GM12878 (cell line): ENCODE data around the gene ANKRD44.

ENCODE experiments used
- CHD2 ChIP-seq: IDR thresholded peaks from 2 replicates; pipeline ENCODE4 v1.6.1; 2011; ENCODE audit warnings: low read depth, low read length, improper control_type of control experiment, borderline replicate concordance
- GATAD2B ChIP-seq: fragments of 450-650 bp; conservative IDR thresholded peaks from 2 replicates; pipeline ENCODE4 v1.6.1; 2017; ENCODE audit warnings: low read depth, mild to moderate bottlenecking, moderate library complexity
- MXI1 ChIP-seq: fragments of 150-350 bp; IDR thresholded peaks from 2 replicates; pipeline ENCODE4 v1.6.1; 2011; ENCODE audit warnings: low read depth, mild to moderate bottlenecking, inconsistent platforms, low read length, improper control_type of control experiment
- SP1 ChIP-seq: IDR thresholded peaks from one replicate; pipeline ENCODE4 v1.6.1; 2011; ENCODE audit warnings: low read depth, low read length
- YY1 ChIP-seq: IDR thresholded peaks from 2 replicates; pipeline ENCODE4 v1.6.1; 2011; ENCODE audit warnings: low read depth, mild to moderate bottlenecking, low read length
- TF ChIP-seq, protein P1 (sequence below): fragments of 450-650 bp; IDR thresholded peaks from 2 replicates; pipeline ENCODE4 v1.6.1; 2016; ENCODE audit warnings: mild to moderate bottlenecking, moderate library complexity, borderline replicate concordance

DNA sequence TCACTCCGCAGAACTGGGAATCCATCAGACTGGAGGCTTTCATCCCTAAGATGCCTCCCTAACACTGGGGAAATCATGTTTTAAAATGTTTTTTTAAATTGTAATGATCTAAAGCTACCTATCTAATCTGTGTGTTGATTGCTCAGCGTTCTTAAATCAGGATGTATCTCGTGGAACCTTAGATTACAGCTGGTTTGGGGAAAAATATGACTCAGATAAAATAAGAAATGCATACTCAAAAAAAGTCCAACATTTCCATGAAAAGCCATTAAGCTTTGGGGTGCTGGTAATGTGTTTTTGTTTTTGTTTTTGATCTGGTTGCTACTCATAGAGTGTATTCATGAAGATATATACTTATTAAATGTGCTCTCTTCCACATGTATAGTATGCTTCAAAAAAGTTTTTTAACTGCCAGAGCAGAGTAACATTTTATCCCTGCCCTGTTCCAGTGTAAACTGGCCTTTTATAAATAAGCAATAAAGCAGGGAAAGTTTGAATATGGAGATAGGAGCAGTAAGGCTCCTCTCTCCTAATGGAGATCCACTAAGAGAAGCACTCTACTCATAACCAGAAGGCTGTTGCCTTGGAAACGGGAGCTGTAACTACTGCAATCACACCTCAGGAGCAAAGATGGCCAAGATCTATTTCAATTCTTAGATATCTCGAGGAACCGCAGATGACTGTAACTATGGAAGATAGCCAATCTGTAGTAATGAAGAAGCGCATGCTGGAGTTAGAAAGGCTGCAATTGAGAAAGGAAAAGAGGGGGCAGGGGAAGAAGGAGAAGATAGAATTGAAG, 41.6 kb downstream of the ANKRD44 start:
- TF ChIP-seq, protein P1, sequence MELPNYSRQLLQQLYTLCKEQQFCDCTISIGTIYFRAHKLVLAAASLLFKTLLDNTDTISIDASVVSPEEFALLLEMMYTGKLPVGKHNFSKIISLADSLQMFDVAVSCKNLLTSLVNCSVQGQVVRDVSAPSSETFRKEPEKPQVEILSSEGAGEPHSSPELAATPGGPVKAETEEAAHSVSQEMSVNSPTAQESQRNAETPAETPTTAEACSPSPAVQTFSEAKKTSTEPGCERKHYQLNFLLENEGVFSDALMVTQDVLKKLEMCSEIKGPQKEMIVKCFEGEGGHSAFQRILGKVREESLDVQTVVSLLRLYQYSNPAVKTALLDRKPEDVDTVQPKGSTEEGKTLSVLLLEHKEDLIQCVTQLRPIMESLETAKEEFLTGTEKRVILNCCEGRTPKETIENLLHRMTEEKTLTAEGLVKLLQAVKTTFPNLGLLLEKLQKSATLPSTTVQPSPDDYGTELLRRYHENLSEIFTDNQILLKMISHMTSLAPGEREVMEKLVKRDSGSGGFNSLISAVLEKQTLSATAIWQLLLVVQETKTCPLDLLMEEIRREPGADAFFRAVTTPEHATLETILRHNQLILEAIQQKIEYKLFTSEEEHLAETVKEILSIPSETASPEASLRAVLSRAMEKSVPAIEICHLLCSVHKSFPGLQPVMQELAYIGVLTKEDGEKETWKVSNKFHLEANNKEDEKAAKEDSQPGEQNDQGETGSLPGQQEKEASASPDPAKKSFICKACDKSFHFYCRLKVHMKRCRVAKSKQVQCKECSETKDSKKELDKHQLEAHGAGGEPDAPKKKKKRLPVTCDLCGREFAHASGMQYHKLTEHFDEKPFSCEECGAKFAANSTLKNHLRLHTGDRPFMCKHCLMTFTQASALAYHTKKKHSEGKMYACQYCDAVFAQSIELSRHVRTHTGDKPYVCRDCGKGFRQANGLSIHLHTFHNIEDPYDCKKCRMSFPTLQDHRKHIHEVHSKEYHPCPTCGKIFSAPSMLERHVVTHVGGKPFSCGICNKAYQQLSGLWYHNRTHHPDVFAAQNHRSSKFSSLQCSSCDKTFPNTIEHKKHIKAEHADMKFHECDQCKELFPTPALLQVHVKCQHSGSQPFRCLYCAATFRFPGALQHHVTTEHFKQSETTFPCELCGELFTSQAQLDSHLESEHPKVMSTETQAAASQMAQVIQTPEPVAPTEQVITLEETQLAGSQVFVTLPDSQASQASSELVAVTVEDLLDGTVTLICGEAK: no peak
- TF ChIP-seq CHD2: no peak
- TF ChIP-seq MXI1: no peak
- TF ChIP-seq SP1: no peak
- no peak for TF ChIP-seq YY1
- TF ChIP-seq GATAD2B: no peak
